ENCODE measurements around the gene FER. TPM values are rescaled to one million over a fixed set of nuclear protein-coding genes. Genes with fewer than 3 reads are reported as not detected.

Gene FER
- total and polyA plus RNA-seq, 2 of the 8 experiments (the other 6 are each of a cell fraction or from before 2014, with no cell fraction given), result 1.3 to 15.8 TPM

DNA sequence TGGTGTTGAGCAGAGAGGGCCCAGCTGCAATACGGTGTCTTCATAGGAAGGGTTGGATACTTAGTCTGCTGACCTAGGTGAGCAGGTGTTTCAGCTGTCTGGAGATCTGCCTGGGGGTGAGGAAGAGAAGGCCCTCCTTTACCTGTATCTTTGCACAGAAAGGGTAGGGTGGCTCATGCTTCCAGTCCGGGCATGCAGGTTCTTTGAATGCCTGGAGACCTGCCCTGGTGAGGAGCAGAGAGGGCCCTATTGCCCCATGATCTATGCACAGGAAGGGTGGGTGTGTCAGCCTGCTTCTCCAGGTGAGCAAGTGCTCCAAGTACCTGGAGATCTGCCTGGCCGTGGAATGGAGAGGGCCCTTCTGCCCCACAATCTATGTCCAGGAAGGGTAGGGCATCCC lies 63.0 kb downstream of the FER start (continued):
- TF ChIP-seq, protein P1, sequence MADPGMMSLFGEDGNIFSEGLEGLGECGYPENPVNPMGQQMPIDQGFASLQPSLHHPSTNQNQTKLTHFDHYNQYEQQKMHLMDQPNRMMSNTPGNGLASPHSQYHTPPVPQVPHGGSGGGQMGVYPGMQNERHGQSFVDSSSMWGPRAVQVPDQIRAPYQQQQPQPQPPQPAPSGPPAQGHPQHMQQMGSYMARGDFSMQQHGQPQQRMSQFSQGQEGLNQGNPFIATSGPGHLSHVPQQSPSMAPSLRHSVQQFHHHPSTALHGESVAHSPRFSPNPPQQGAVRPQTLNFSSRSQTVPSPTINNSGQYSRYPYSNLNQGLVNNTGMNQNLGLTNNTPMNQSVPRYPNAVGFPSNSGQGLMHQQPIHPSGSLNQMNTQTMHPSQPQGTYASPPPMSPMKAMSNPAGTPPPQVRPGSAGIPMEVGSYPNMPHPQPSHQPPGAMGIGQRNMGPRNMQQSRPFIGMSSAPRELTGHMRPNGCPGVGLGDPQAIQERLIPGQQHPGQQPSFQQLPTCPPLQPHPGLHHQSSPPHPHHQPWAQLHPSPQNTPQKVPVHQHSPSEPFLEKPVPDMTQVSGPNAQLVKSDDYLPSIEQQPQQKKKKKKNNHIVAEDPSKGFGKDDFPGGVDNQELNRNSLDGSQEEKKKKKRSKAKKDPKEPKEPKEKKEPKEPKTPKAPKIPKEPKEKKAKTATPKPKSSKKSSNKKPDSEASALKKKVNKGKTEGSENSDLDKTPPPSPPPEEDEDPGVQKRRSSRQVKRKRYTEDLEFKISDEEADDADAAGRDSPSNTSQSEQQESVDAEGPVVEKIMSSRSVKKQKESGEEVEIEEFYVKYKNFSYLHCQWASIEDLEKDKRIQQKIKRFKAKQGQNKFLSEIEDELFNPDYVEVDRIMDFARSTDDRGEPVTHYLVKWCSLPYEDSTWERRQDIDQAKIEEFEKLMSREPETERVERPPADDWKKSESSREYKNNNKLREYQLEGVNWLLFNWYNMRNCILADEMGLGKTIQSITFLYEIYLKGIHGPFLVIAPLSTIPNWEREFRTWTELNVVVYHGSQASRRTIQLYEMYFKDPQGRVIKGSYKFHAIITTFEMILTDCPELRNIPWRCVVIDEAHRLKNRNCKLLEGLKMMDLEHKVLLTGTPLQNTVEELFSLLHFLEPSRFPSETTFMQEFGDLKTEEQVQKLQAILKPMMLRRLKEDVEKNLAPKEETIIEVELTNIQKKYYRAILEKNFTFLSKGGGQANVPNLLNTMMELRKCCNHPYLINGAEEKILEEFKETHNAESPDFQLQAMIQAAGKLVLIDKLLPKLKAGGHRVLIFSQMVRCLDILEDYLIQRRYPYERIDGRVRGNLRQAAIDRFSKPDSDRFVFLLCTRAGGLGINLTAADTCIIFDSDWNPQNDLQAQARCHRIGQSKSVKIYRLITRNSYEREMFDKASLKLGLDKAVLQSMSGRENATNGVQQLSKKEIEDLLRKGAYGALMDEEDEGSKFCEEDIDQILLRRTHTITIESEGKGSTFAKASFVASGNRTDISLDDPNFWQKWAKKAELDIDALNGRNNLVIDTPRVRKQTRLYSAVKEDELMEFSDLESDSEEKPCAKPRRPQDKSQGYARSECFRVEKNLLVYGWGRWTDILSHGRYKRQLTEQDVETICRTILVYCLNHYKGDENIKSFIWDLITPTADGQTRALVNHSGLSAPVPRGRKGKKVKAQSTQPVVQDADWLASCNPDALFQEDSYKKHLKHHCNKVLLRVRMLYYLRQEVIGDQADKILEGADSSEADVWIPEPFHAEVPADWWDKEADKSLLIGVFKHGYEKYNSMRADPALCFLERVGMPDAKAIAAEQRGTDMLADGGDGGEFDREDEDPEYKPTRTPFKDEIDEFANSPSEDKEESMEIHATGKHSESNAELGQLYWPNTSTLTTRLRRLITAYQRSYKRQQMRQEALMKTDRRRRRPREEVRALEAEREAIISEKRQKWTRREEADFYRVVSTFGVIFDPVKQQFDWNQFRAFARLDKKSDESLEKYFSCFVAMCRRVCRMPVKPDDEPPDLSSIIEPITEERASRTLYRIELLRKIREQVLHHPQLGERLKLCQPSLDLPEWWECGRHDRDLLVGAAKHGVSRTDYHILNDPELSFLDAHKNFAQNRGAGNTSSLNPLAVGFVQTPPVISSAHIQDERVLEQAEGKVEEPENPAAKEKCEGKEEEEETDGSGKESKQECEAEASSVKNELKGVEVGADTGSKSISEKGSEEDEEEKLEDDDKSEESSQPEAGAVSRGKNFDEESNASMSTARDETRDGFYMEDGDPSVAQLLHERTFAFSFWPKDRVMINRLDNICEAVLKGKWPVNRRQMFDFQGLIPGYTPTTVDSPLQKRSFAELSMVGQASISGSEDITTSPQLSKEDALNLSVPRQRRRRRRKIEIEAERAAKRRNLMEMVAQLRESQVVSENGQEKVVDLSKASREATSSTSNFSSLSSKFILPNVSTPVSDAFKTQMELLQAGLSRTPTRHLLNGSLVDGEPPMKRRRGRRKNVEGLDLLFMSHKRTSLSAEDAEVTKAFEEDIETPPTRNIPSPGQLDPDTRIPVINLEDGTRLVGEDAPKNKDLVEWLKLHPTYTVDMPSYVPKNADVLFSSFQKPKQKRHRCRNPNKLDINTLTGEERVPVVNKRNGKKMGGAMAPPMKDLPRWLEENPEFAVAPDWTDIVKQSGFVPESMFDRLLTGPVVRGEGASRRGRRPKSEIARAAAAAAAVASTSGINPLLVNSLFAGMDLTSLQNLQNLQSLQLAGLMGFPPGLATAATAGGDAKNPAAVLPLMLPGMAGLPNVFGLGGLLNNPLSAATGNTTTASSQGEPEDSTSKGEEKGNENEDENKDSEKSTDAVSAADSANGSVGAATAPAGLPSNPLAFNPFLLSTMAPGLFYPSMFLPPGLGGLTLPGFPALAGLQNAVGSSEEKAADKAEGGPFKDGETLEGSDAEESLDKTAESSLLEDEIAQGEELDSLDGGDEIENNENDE (IDR thresholded peaks at IDR 0.05; ENCODE audit: insufficient replicate concordance, low read length), result no peak
- no peak for TF ChIP-seq EZH2 (IDR thresholded peaks at IDR 0.05; ENCODE audit: low read depth, low read length, severe bottlenecking)
